ENCODE data around the gene RNF212.

RNF212 gene

GRCh38 chr4:1113311-1114009 lies at the start of gene RNF212:
RNF212 (minus strand) TSS chr4:1113564; CDS start chr4:1113464, 100 bp downstream.
- ATAC-seq: peak; percentile 74

GRCh38 chr4:1160351-1160750 lies 47.0 kb upstream of the RNF212 start:
- TF ChIP-seq CREB5 (CRISPR knock-in tag; IDR thresholded peaks at IDR 0.05; ENCODE audit: low read depth) (no peak), ZNF70 (CRISPR knock-in tag; IDR thresholded peaks at IDR 0.05) (no peak), PPARA (CRISPR knock-in tag; IDR thresholded peaks at IDR 0.05; ENCODE audit: borderline replicate concordance) (no peak), ISL1 (CRISPR knock-in tag; IDR thresholded peaks at IDR 0.05) (no peak), BACH2 (CRISPR knock-in tag; IDR thresholded peaks at IDR 0.05; ENCODE audit: borderline replicate concordance) (no peak), ESRRG (CRISPR knock-in tag; IDR thresholded peaks at IDR 0.05) (no peak), PATZ1 (CRISPR knock-in tag; IDR thresholded peaks at IDR 0.05; ENCODE audit: borderline replicate concordance) (no peak), ZFP3 (CRISPR knock-in tag; IDR thresholded peaks at IDR 0.05) (no peak), ZFP30 (CRISPR knock-in tag; IDR thresholded peaks at IDR 0.05) (no peak), SNAI2 (CRISPR knock-in tag; IDR thresholded peaks at IDR 0.05) (no peak), ZC3H10 (CRISPR knock-in tag; IDR thresholded peaks at IDR 0.05) (no peak), ARNTL (CRISPR knock-in tag; IDR thresholded peaks at IDR 0.05; ENCODE audit: borderline replicate concordance, low read depth) (no peak), ZNF565 (CRISPR knock-in tag; conservative IDR thresholded peaks at IDR 0.05; ENCODE audit: low read depth) (no peak), POU6F1 (CRISPR knock-in tag; IDR thresholded peaks at IDR 0.05; ENCODE audit: borderline replicate concordance, low read depth) (no peak), CSDC2 (CRISPR knock-in tag; IDR thresholded peaks at IDR 0.05) (no peak), RARB (CRISPR knock-in tag; IDR thresholded peaks at IDR 0.05) (no peak), OSR1 (CRISPR knock-in tag; IDR thresholded peaks at IDR 0.05) (no peak)
- no peak for ATAC-seq

More at GRCh38 chr4:1113311-1114009, at the start of gene RNF212:
- TF ChIP-seq CSDC2 (CRISPR knock-in tag; IDR thresholded peaks at IDR 0.05) (no peak), ZNF565 (CRISPR knock-in tag; conservative IDR thresholded peaks at IDR 0.05; ENCODE audit: low read depth) (no peak), TSHZ2 (CRISPR knock-in tag; IDR thresholded peaks at IDR 0.05) (no peak), CSRNP3 (CRISPR knock-in tag; IDR thresholded peaks at IDR 0.05) (no peak), ZNF70 (CRISPR knock-in tag; IDR thresholded peaks at IDR 0.05) (no peak)

GRCh38 chr4:1156069-1156468 lies 42.7 kb upstream of the RNF212 start:
- ATAC-seq: no peak

More at GRCh38 chr4:1156069-1156468, 42.7 kb upstream of the RNF212 start:
- TF ChIP-seq PATZ1 (CRISPR knock-in tag; IDR thresholded peaks at IDR 0.05; ENCODE audit: borderline replicate concordance): no peak
- TF ChIP-seq ZNF70 (CRISPR knock-in tag; IDR thresholded peaks at IDR 0.05): no peak
- no peak for TF ChIP-seq GLIS3 (CRISPR knock-in tag; IDR thresholded peaks at IDR 0.05)
- no peak for TF ChIP-seq RARB (CRISPR knock-in tag; IDR thresholded peaks at IDR 0.05)
- no peak for TF ChIP-seq CSRNP3 (CRISPR knock-in tag; IDR thresholded peaks at IDR 0.05)
- no peak for TF ChIP-seq ZC3H10 (CRISPR knock-in tag; IDR thresholded peaks at IDR 0.05)
- no peak for TF ChIP-seq ISL1 (CRISPR knock-in tag; IDR thresholded peaks at IDR 0.05)
- TF ChIP-seq POU6F1 (CRISPR knock-in tag; IDR thresholded peaks at IDR 0.05; ENCODE audit: borderline replicate concordance, low read depth): no peak
- TF ChIP-seq OSR1 (CRISPR knock-in tag; IDR thresholded peaks at IDR 0.05): no peak
- TF ChIP-seq TOX (CRISPR knock-in tag; IDR thresholded peaks at IDR 0.05; ENCODE audit: borderline replicate concordance): no peak
- no peak for TF ChIP-seq ZNF565 (CRISPR knock-in tag; conservative IDR thresholded peaks at IDR 0.05; ENCODE audit: low read depth)
- TF ChIP-seq SNAI2 (CRISPR knock-in tag; IDR thresholded peaks at IDR 0.05): no peak
